GM12865 (cell line): Measurements from ENCODE around the gene ANKFN1.

Source experiments
- DNase-seq: peaks from one replicate; pipeline ENCODE4 v3.0.0; 2010; ENCODE audit warnings: low read depth
- H3K4me3 ChIP-seq: 2 replicates; pipeline ENCODE4 v1.5.1; 2011; ENCODE audit warnings: mild to moderate bottlenecking, low read depth, low read length, control low read depth
- CTCF ChIP-seq: IDR thresholded peaks from 2 replicates; pipeline ENCODE4 v1.5.1; 2011; ENCODE audit warnings: low read length, control low read depth, low read depth, inconsistent platforms; ENCODE audit not compliant: insufficient read depth; ENCODE audit errors: missing control alignments

The ANKFN1 gene

GRCh38 chr17:56440419-56440818 lies 287.1 kb downstream of the ANKFN1 start:
- no peak for DNase-seq
- TF ChIP-seq CTCF: no peak
- H3K4me3 ChIP-seq: no peak overlapping the region

GRCh38 chr17:56441308-56441707 lies 288.0 kb downstream of the ANKFN1 start:
- H3K4me3 ChIP-seq: no peak overlapping the region
- TF ChIP-seq CTCF: no peak
- no peak for DNase-seq

DNA sequence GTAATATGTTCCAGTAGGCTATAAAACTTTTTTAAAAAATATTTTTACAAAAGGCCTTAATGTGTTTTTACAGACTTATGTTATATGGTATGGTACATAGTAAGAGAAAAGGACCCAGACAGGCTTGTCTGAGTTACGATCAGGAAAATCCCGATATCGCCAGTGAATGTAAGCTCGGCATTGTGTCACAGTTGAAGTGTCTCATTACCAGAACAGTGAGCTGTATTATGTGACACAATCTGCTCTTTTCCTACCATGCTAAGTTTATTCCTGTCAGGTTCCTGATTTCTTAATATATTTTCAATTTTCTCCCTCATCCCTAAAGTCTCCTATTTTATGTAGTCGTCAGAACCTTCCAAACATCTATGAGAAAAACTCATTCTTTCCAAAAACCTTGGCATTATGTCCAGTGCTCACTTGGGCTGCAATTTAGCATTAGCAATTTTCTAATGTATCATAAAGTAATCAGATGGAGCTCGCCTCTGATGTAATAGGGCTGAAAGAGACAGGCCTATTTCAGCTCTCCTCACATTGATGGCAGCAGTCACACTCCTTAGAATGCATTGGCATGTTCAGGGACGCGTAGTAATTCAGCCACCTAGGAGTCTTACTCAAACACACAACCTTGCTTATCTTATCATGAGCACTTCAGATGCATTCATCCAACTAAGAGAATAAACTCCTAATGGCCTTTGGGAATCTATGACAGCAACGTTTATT lies 292.6 kb downstream of the ANKFN1 start:
- no peak for DNase-seq
- no peak overlapping the region for H3K4me3 ChIP-seq
- TF ChIP-seq CTCF: no peak

GRCh38 chr17:56447171-56447570 lies 293.9 kb downstream of the ANKFN1 start:
- no peak for DNase-seq
- no peak for TF ChIP-seq CTCF
- H3K4me3 ChIP-seq: no peak overlapping the region

GRCh38 chr17:56448371-56448770 lies 295.1 kb downstream of the ANKFN1 start:
- no peak overlapping the region for H3K4me3 ChIP-seq
- no peak for DNase-seq
- TF ChIP-seq CTCF: no peak

DNA sequence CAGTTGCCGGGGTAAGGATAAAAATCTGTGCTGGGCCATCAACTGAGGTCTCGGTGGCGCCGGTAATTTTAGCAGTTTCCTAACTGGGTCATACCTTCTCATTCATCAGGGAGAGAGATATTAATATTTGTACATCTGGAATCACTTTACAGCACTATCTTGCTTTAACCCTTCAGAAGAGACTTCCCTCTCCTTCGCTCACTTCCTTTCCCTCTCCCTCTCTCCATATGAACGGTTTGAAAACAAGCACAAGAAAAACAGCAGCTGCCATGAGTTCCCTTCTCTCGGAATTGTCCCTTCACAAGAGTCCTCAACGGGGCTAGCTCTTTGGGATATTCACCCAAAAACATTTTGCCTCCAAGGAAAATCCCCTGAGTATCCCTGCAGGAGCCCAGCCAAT lies 295.9 kb downstream of the ANKFN1 start:
- no peak for TF ChIP-seq CTCF
- no peak overlapping the region for H3K4me3 ChIP-seq
- DNase-seq: no peak

GRCh38 chr17:56451629-56452028 lies 298.4 kb downstream of the ANKFN1 start:
- TF ChIP-seq CTCF: no peak
- no peak for DNase-seq
- no peak overlapping the region for H3K4me3 ChIP-seq
